Neural crest cell (in vitro differentiated cells): ENCODE results near the gene KCTD17. TPM values are rescaled to one million over a fixed set of nuclear protein-coding genes. Genes with fewer than 3 reads are reported as not detected.
A peak's percentile ranks its signal among the peaks of the same experiment; 100 is the strongest.

Source experiments
- DNase-seq: peaks from one replicate; pipeline ENCODE4 v3.0.0; 2021; ENCODE audit warnings: low read depth, mixed read lengths, low spot score
- H3K27ac Mint-ChIP-seq: one replicate; pipeline ENCODE4 v1.8.0; 2021; ENCODE audit warnings: mild to moderate bottlenecking, mixed read lengths; ENCODE audit not compliant: unreplicated experiment
- H3K27me3 Mint-ChIP-seq: 2 replicates; pipeline ENCODE4 v1.8.0; 2021; ENCODE audit warnings: low read depth, mild to moderate bottlenecking, mixed read lengths
- H3K36me3 Mint-ChIP-seq: 2 replicates; pipeline ENCODE4 v1.8.0; 2021; ENCODE audit warnings: low read depth, mild to moderate bottlenecking, mixed read lengths
- H3K4me1 Mint-ChIP-seq: 2 replicates; pipeline ENCODE4 v1.8.0; 2021; ENCODE audit warnings: mixed read lengths
- H3K4me3 Mint-ChIP-seq: one replicate; pipeline ENCODE4 v1.8.0; 2021; ENCODE audit warnings: mild to moderate bottlenecking, mixed read lengths
- H3K9me3 Mint-ChIP-seq: 2 replicates; pipeline ENCODE4 v1.8.0; 2021; ENCODE audit warnings: mixed read lengths
- CTCF ChIP-seq: fragments of 200-600 bp; sonication (generic); conservative IDR thresholded peaks from 2 replicates; pipeline ENCODE4 v1.5.0; 2021; ENCODE audit warnings: antibody characterized with exemption, mild to moderate bottlenecking
- total RNA-seq: library from RNA; stranded (reverse); gene quantifications from 2 replicates; pipeline ENCODE4 v1.2.1, GENCODE V29; 2021

Gene KCTD17
- total RNA-seq, 1 donor from 2014 or later, result 95.8 TPM

DNA sequence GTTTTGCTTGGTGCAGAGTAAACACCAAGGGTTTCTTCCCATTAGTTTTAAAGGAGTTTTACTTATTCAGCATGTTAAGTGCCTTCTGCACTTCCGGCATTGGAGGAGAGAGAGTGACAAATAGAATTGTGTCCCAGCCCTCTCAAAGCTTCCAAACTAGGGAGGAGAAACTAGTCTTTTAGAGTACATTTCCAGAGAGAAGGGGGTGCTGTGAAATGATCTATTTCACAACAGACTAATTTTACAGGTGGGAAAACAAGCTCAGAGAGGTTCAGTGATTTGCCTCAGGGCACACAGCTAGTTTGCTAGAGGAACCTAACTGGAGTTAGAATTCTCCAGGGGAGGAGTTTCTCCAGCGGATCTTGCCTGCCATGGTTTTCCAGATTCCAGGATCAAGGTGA lies 19.4 kb upstream of the KCTD17 start:
- Mint-ChIP-seq H3K9me3 (no peaks in the 10 kb centered on the region), H3K4me3 (no peak overlapping the region), H3K36me3 (no peaks in the 10 kb centered on the region), H3K27me3 (no peaks in the 10 kb centered on the region), H3K27ac (peak overlapping the region; percentile 24), H3K4me1 (peaks cover 17% of the 10 kb centered on the region)
- DNase-seq, result no peak
- no peak for TF ChIP-seq CTCF

DNA sequence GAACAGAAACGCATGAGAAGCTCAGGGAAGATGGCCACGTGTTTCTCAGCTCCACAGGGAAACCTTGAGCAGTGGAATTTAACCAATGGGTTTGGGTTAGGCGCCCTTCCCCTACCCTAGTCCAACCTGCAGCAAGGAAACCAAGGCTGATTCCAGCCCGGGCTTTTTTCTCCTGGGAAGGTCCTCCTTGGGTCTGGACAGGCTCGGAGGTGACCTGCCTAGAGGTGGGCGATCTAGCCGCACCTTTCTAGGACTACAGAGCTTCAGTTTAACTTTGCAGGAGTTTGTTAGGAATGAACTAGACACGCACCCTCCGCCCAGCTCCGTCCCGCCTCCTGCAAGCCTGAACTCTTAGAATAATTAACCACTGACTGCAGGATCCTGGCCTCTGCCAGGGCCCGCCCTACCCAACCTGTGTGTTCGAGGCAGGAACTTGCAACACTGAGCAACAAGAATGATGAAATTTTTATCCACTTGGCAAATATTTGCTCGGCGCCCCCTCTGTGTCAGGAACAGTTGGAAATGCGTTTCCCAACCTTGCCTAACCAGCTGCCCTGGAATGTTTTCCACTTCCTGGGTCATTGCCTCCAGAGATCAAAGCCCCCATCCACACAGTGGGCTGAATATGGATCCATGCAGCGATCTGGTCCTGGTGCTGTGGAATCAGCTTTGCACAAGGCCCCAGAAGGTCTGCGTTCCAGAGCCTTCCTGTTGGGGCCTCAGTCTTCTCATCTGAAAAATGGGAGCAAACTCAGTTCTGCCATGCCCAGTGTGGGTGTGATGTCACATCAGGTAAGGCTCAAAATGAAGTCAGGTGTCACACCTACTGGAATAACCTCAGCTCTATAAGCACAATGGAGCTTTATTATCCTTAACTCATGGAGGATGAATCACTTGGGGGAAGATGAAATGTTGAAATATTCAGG lies 18.7 kb upstream of the KCTD17 start:
- TF ChIP-seq CTCF, result no peak
- H3K27me3 Mint-ChIP-seq, result no peaks in the 10 kb centered on the region
- peaks cover 22% of the 10 kb centered on the region for H3K4me1 Mint-ChIP-seq
- no peaks in the 10 kb centered on the region for H3K36me3 Mint-ChIP-seq
- H3K4me3 Mint-ChIP-seq, result no peak overlapping the region
- DNase-seq, result no peak
- H3K27ac Mint-ChIP-seq, result no peak overlapping the region
- no peaks in the 10 kb centered on the region for H3K9me3 Mint-ChIP-seq

DNA sequence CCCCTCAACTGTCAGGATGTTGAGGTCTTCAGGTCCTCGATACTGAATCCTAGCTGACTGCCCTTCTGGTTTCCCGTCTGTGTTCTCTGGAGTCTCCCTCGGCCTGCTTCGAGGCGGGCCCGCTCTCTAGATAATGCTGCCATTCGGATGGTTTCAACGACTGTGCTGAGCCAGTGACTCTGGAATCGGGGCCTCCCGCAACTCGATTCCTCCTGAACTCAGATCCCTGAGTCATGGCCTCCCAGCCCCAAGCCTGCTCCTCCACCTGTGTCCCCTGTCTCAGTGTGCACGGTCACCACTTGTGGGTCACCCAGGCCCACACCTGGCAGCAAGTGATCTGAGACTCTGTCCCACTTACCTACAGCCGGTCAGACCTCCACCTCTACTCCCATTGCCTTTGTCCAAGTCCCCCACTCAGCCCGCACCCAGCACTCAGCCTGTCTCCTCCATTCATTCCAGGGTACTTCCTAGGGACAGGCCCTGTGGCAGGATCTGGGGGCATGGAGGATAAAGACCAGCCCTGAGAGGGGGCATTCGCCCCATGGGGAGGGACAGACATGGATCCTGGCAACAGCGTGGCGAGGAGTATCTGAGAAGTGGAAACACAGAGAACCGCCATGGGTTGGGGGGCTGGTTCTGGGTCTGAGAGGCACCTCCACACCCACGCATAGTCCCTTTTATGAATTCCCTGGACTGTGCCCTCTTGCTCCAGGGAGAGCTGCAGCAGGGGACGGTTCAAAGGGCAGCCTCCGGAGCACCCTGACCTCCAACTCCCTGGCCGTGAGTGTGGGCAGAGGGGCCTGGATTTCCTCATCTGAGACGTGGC lies 17.7 kb upstream of the KCTD17 start:
- no peaks in the 10 kb centered on the region for H3K9me3 Mint-ChIP-seq
- peaks cover 22% of the 10 kb centered on the region for H3K4me1 Mint-ChIP-seq
- no peak overlapping the region for H3K4me3 Mint-ChIP-seq
- DNase-seq, result no peak
- TF ChIP-seq CTCF, result no peak
- no peaks in the 10 kb centered on the region for H3K36me3 Mint-ChIP-seq
- peak overlapping the region; percentile 79 for H3K27ac Mint-ChIP-seq
- no peaks in the 10 kb centered on the region for H3K27me3 Mint-ChIP-seq

- Mint-ChIP-seq H3K36me3 (no peaks in the 10 kb centered on the region), H3K4me3 (no peak overlapping the region), H3K4me1 (peaks cover 41% of the 10 kb centered on the region), H3K9me3 (no peaks in the 10 kb centered on the region), H3K27ac (no peak overlapping the region), H3K27me3 (no peaks in the 10 kb centered on the region)
- no peak for DNase-seq
- no peak for TF ChIP-seq CTCF
Measured at GRCh38 chr22:37036655-37037377, 14.7 kb upstream of the KCTD17 start.

DNA sequence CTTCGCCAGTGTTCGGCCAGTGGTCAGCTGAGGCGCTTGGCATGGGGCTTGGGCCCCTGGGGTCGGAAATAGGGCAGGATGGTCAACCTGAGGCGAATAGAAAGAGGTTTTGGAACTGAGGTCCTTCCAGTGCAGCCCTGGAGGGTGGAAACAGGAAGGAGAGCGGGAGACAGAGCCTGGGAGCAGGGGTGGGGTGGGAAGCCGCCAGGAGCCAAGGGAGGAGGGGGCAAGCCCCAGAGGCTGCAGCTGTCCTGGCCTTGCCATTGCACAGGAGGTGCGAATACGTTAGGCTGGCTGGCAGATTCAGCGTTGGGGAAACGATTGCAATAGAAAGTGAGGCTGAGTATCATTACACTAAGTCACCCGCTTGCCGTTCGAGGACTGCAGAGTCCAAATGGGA lies 13.9 kb upstream of the KCTD17 start:
- Mint-ChIP-seq H3K27me3 (no peaks in the 10 kb centered on the region), H3K4me3 (no peak overlapping the region), H3K4me1 (peaks cover 42% of the 10 kb centered on the region), H3K36me3 (no peaks in the 10 kb centered on the region), H3K27ac (no peak overlapping the region), H3K9me3 (no peaks in the 10 kb centered on the region)
- no peak for DNase-seq
- no peak for TF ChIP-seq CTCF
